Spleen (tissue), 11 donors: ENCODE results near the gene RGS6. TPM values are rescaled to one million over a fixed set of nuclear protein-coding genes. Genes with fewer than 3 reads are reported as not detected.

Experiments used
- DNase-seq: peaks from one replicate; pipeline ENCODE4 v3.0.0-alpha.2; 2020
- H3K27ac ChIP-seq, 8 donors: fragments of 200-600 bp; sonication (generic) in 7 of 8; 1 replicate in 4 of 8; 2 replicates in 4 of 8; pipeline versions ENCODE4 v1.5.0 to v1.8.0; 2016 to 2021; ENCODE audit warnings: inconsistent platforms in 4 of 8, mild to moderate bottlenecking in 4 of 8, moderate library complexity in 1 of 8
- H3K27me3 ChIP-seq, 7 donors: fragments of 200-600 bp; sonication (generic) in 6 of 7; replicated peaks in 1 of 7; 1 replicate in 4 of 7; 2 replicates in 3 of 7; pipeline versions ENCODE4 v1.5.0 to v1.8.0; 2016 to 2021; ENCODE audit warnings: inconsistent platforms in 3 of 7, mild to moderate bottlenecking in 1 of 7
- H3K36me3 ChIP-seq, 6 donors: fragments of 200-600 bp; sonication (generic) in 5 of 6; 1 replicate in 4 of 6; 2 replicates in 2 of 6; pipeline versions ENCODE4 v1.5.0 to v1.8.0; 2016 to 2021; ENCODE audit warnings: inconsistent platforms in 2 of 6
- H3K4me1 ChIP-seq, 6 donors: fragments of 200-600 bp; sonication (generic) in 5 of 6; 1 replicate in 3 of 6; 2 replicates in 3 of 6; pipeline versions ENCODE4 v1.5.0 to v1.8.0; 2016 to 2021; ENCODE audit warnings: inconsistent platforms in 3 of 6
- H3K4me3 ChIP-seq, 8 donors: fragments of 200-600 bp; sonication (generic) in 7 of 8; 1 replicate in 4 of 8; 2 replicates in 4 of 8; pipeline versions ENCODE4 v1.5.0 to v1.8.0; 2016 to 2021; ENCODE audit warnings: inconsistent platforms in 4 of 8, mild to moderate bottlenecking in 4 of 8, moderate library complexity in 2 of 8
- H3K9me3 ChIP-seq, 8 donors: fragments of 200-600 bp; sonication (generic) in 7 of 8; 1 replicate in 4 of 8; 2 replicates in 4 of 8; pipeline versions ENCODE4 v1.5.0 to v1.8.0; 2016 to 2021; ENCODE audit warnings: inconsistent platforms in 4 of 8
- POLR2A ChIP-seq, 3 donors: fragments of 450-650 bp; IDR thresholded peaks; one replicate each; pipeline ENCODE4 v1.5.1; 2017; ENCODE audit warnings: antibody characterized with exemption in 3 of 3, mild to moderate bottlenecking in 1 of 3
- POLR2AphosphoS5 ChIP-seq, 3 donors: sonication (generic); formaldehyde crosslinking; IDR thresholded peaks; one replicate each; pipeline ENCODE4 v1.5.1; 2017; ENCODE audit warnings: antibody characterized with exemption in 3 of 3
- WGBS, 5 donors: extraction: QIAGEN DNeasy Blood & Tissue Kit in 3 of 5; methylation state at CpG; one replicate each; pipeline versions ENCODE4 v1.1.5 to v1.1.7; 2013 to 2018; 5-methylcytosine and 5-hydroxymethylcytosine counted together
- intact Hi-C: fragments of 100-400 bp; cut with DNase I; formaldehyde crosslinking; loops from one replicate; pipeline ENCODE4 v1.15.0; 2023; ENCODE audit warnings: low total_unique reads
- polyA plus RNA-seq, 3 donors: library from polyadenylated mRNA; stranded (reverse); fragments of 200-250 nt; gene quantifications; one replicate each; pipeline ENCODE4 v1.2.1, GENCODE V29; 2013
- total RNA-seq, 7 donors: library from RNA; depleted of rRNA in 3 of 7; stranded (reverse); fragments of >200 nt in 3 of 7; fragmentation: NEBNext Ultra II Directional in 4 of 7; extraction: Animal tissue kit (Norgen Biotek cat#: 25700) in 4 of 7; gene quantifications; one replicate each; pipeline versions ENCODE4 v1.1.0 to v1.2.1, GENCODE V29; 2016 to 2021
- TF ChIP-seq, protein P1 (sequence below), 11 experiments: fragments of 200-600 bp in 7 of 11; fragments of 450-650 bp in 4 of 11; sonication (generic) in 4 of 11; IDR thresholded peaks in 8 of 11; conservative IDR thresholded peaks in 3 of 11; 1 replicate in 7 of 11; 2 replicates in 4 of 11; pipeline versions ENCODE4 v1.4.0 to v1.8.0; 2016 to 2021; ENCODE audit warnings: antibody characterized with exemption in 11 of 11, inconsistent platforms in 4 of 11, mild to moderate bottlenecking in 1 of 11
- donor health status: healthy with polysubstance abuse.
- donor health status: DM: no; HTN: no; CAD: no; lungs with moderate emphysema.
- donor health status: DM: no; HTN: no; CAD: no.
- donor health status: Bipolar disorder and iron deficiency.
- donor health status: healthy.
- donor health status: DM: no; HTN: no; CAD: no.
- donor health status: DM: yes; HTN: yes; CAD: no.

Gene RGS6
- total and polyA plus RNA-seq, 10 donors, result 0.20 to 8.1 (median 2.3) TPM

DNA sequence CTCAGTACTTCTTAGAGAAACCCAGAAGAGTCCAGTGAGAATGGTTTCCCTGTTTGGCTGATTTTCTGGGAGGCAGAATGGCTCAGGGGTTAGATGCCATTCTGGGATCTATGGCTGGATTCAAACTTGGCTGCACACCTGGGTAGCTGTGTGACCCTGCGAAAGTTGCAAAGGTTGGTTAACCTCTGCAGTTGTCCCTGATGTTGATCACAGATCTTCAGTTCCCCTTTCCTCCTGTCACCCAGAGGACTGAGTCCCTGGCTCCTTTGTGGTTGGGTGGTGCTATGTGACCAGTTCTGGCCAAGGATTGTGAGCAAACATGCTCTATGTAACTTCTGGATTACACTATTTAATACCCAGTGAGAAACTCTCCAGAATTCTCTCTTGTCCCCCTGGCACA is 418.0 kb downstream of the RGS6 start:
- intact Hi-C loops, result no loop called here
- Histone ChIP-seq H3K27ac (no peak overlapping the region), H3K27me3 (peaks cover 0 to 5% (median 0%) of the 10 kb centered on the region in 7 donors), H3K4me3 (no peak overlapping the region), H3K9me3 (no peaks in the 10 kb centered on the region), H3K4me1 (no peaks in the 10 kb centered on the region), H3K36me3 (no peaks in the 10 kb centered on the region)
- TF ChIP-seq POLR2AphosphoS5 (IDR thresholded peaks at IDR 0.05) (no peak), POLR2A (IDR thresholded peaks at IDR 0.05) (no peak)
- TF ChIP-seq, protein P1, sequence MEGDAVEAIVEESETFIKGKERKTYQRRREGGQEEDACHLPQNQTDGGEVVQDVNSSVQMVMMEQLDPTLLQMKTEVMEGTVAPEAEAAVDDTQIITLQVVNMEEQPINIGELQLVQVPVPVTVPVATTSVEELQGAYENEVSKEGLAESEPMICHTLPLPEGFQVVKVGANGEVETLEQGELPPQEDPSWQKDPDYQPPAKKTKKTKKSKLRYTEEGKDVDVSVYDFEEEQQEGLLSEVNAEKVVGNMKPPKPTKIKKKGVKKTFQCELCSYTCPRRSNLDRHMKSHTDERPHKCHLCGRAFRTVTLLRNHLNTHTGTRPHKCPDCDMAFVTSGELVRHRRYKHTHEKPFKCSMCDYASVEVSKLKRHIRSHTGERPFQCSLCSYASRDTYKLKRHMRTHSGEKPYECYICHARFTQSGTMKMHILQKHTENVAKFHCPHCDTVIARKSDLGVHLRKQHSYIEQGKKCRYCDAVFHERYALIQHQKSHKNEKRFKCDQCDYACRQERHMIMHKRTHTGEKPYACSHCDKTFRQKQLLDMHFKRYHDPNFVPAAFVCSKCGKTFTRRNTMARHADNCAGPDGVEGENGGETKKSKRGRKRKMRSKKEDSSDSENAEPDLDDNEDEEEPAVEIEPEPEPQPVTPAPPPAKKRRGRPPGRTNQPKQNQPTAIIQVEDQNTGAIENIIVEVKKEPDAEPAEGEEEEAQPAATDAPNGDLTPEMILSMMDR (IDR thresholded peaks at IDR 0.05 in 8 of 11, conservative IDR thresholded peaks at IDR 0.05 in 3 of 11), result no peak
- no peak for DNase-seq
- 76 to 95% (median 83%) methylated on average over 1 of the region's 1 CpG for WGBS, 5 donors

DNA sequence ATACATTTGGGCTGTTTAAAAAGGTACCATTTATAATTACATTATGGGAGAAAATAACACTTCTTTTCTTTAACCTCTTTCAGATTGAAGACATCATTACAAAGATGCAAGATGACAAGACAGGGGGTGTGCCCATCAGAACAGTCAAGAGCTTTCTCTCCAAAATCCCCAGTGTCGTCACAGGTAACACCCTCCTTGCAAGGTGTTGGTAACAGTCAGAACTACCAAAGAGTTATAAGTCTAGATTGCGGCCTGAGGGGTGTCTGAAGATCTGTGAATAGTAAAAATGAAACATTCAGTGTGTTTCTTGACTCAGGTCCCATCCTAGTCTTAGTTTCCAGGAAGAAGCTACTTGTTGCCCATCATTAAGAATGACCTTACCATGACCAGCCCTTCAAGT is 419.8 kb downstream of the RGS6 start:
- WGBS, 5 donors, result 65 to 83% (median 71%) methylated on average over 2 of the region's 2 CpGs
- H3K9me3 ChIP-seq, result no peaks in the 10 kb centered on the region
- TF ChIP-seq POLR2A (IDR thresholded peaks at IDR 0.05), result no peak
- TF ChIP-seq, protein P1 (IDR thresholded peaks at IDR 0.05 in 8 of 11, conservative IDR thresholded peaks at IDR 0.05 in 3 of 11), result no peak
- no peak for TF ChIP-seq POLR2AphosphoS5 (IDR thresholded peaks at IDR 0.05)
- intact Hi-C loops, result no loop called here
- H3K4me1 ChIP-seq, result no peaks in the 10 kb centered on the region
- no peak overlapping the region for H3K27ac ChIP-seq
- H3K27me3 ChIP-seq, result peaks cover 0 to 5% (median 0%) of the 10 kb centered on the region in 7 donors
- no peak overlapping the region for H3K4me3 ChIP-seq
- H3K36me3 ChIP-seq, result no peaks in the 10 kb centered on the region
- no peak for DNase-seq

DNA sequence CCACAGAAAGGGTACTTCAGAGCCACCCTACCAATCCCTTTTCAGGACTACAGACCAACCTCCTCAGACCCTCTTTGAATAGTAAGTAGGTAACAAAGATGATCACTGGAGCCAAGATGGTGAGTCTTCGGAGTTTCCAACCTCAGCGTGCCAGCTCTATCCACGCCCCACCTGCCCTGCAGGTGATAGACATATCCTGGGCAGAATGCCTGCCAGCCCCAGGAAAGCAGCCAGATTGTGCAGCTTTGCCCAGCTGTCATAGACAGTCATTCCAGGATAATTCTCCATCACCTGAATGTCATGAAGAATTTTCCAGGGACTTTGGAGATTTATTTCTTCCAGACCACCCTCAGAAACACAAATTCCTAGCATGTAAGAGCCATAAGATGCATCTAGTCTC is 434.4 kb downstream of the RGS6 start:
- Histone ChIP-seq H3K9me3 (no peaks in the 10 kb centered on the region), H3K27ac (no peak overlapping the region), H3K4me3 (no peak overlapping the region), H3K36me3 (no peaks in the 10 kb centered on the region), H3K27me3 (no peaks in the 10 kb centered on the region), H3K4me1 (no peaks in the 10 kb centered on the region)
- no peak for TF ChIP-seq POLR2A (IDR thresholded peaks at IDR 0.05)
- TF ChIP-seq, protein P1 (IDR thresholded peaks at IDR 0.05 in 8 of 11, conservative IDR thresholded peaks at IDR 0.05 in 3 of 11), result no peak
- WGBS, 5 donors, result 74 to 92% (median 89%) methylated on average over 3 of the region's 3 CpGs
- DNase-seq, result no peak
- intact Hi-C loops, result no loop called here

DNA sequence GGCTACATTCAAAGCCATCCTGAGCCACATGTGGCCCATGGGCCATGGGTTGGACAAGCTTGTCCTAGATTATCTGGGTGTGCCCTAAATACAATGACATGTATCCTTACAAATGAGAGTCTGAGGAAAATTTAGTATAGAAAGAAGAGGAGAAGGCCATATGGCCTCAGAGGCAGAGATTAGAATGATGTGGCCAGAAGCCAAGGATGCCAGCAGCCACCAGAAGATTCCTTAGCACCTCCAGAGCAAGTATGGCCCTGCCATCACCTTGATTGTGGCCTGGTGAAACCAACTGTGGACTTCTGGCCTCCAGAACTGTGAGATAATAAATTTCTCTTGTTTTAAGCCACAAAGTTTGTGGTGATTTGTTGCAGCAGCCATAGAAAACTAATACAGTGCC is 436.9 kb downstream of the RGS6 start:
- Histone ChIP-seq H3K9me3 (peaks cover 0 to under 1% (median 0%) of the 10 kb centered on the region in 8 donors), H3K4me1 (no peaks in the 10 kb centered on the region), H3K4me3 (no peak overlapping the region), H3K27ac (no peak overlapping the region), H3K36me3 (no peaks in the 10 kb centered on the region), H3K27me3 (no peaks in the 10 kb centered on the region)
- intact Hi-C loops, result no loop called here
- TF ChIP-seq POLR2A (IDR thresholded peaks at IDR 0.05) (no peak), POLR2AphosphoS5 (IDR thresholded peaks at IDR 0.05) (no peak)
- TF ChIP-seq, protein P1 (IDR thresholded peaks at IDR 0.05 in 8 of 11, conservative IDR thresholded peaks at IDR 0.05 in 3 of 11), result no peak
- no peak for DNase-seq
